GM23338 (cell line): ENCODE measurements around the gene KRT81. TPM values are rescaled to one million over a fixed set of nuclear protein-coding genes. Genes with fewer than 3 reads are reported as not detected.

Experiments used
- ATAC-seq: fragments of 200-7000 bp; cut with Tn5 transposase; 3 replicates; pipeline ENCODE4 v1.9.1; 2020
- DNase-seq: peaks from one replicate; pipeline ENCODE4 v3.0.0-alpha.2; 2015; ENCODE audit warnings: low spot score
- H2AFZ ChIP-seq: fragments of 200-600 bp; sonication (generic); 2 replicates; pipeline ENCODE4 v1.8.0; 2016; ENCODE audit warnings: antibody characterized with exemption, mild to moderate bottlenecking, moderate library complexity
- H3F3A ChIP-seq: fragments of 200-600 bp; sonication (generic); replicated peaks from 2 replicates; pipeline ENCODE4 v1.8.0; 2017; ENCODE audit warnings: antibody characterized with exemption, mixed run types, low read depth
- H3K27ac ChIP-seq: fragments of 200-600 bp; sonication (generic); 2 replicates; pipeline ENCODE4 v1.6.1; 2016; ENCODE audit warnings: low read depth
- H3K27me3 ChIP-seq: fragments of 200-600 bp; sonication (generic); 2 replicates; pipeline ENCODE4 v1.8.0; 2016; ENCODE audit warnings: mild to moderate bottlenecking, mixed run types, moderate library complexity; ENCODE audit not compliant: insufficient read depth
- H3K36me3 ChIP-seq: fragments of 200-600 bp; sonication (generic); 2 replicates; pipeline ENCODE4 v1.8.0; 2016; ENCODE audit warnings: mild to moderate bottlenecking; ENCODE audit not compliant: insufficient read depth
- H3K4me1 ChIP-seq: fragments of 200-600 bp; sonication (generic); 2 replicates; pipeline ENCODE4 v1.8.0; 2016; ENCODE audit warnings: mild to moderate bottlenecking, moderate library complexity; ENCODE audit not compliant: insufficient read depth
- H3K4me2 ChIP-seq: fragments of 200-600 bp; sonication (generic); 2 replicates; pipeline ENCODE4 v1.7.1; 2017; ENCODE audit warnings: mixed run types
- H3K4me3 ChIP-seq: fragments of 200-600 bp; sonication (generic); 2 replicates; pipeline ENCODE4 v1.6.1; 2016; ENCODE audit warnings: mixed run types
- H3K79me2 ChIP-seq: fragments of 200-600 bp; sonication (generic); replicated peaks from 2 replicates; pipeline ENCODE4 v1.8.0; 2017; ENCODE audit warnings: mild to moderate bottlenecking; ENCODE audit not compliant: insufficient read depth
- H3K9me2 ChIP-seq: fragments of 200-600 bp; sonication (generic); 2 replicates; pipeline ENCODE4 v1.8.0; 2017; ENCODE audit not compliant: insufficient read depth
- H4K20me1 ChIP-seq: fragments of 200-600 bp; sonication (generic); replicated peaks from 2 replicates; pipeline ENCODE4 v1.8.0; 2017; ENCODE audit warnings: mild to moderate bottlenecking; ENCODE audit not compliant: insufficient read depth
- H3K27ac Mint-ChIP-seq: 2 replicates; pipeline ENCODE4 v1.8.0; 2020; ENCODE audit warnings: inconsistent platforms, mild to moderate bottlenecking, moderate library complexity, mixed read lengths
- H3K27me3 Mint-ChIP-seq: 3 replicates; pipeline ENCODE4 v1.8.0; 2022; ENCODE audit warnings: low read depth, mild to moderate bottlenecking, moderate library complexity, mixed read lengths, inconsistent platforms; ENCODE audit not compliant: insufficient read depth, poor library complexity
- H3K36me3 Mint-ChIP-seq: 3 replicates; pipeline ENCODE4 v1.8.0; 2021; ENCODE audit warnings: low read depth, mild to moderate bottlenecking, inconsistent platforms, moderate library complexity, mixed read lengths
- H3K4me1 Mint-ChIP-seq: 3 replicates; pipeline ENCODE4 v1.8.0; 2020; ENCODE audit warnings: mild to moderate bottlenecking, inconsistent platforms, mixed read lengths
- H3K4me3 Mint-ChIP-seq: 3 replicates; pipeline ENCODE4 v1.8.0; 2021; ENCODE audit warnings: moderate library complexity, mild to moderate bottlenecking, inconsistent platforms, mixed read lengths
- H3K9me3 Mint-ChIP-seq: 3 replicates; pipeline ENCODE4 v1.8.0; 2020; ENCODE audit warnings: moderate library complexity, mild to moderate bottlenecking, inconsistent platforms, mixed read lengths
- CREB1 ChIP-seq: fragments of 250-450 bp; sonication (Bioruptor Pico); IDR thresholded peaks from 2 replicates; pipeline ENCODE4 v1.5.0; 2020; ENCODE audit warnings: low read depth, mild to moderate bottlenecking, moderate library complexity
- POLR2AphosphoS5 ChIP-seq: IDR thresholded peaks from 2 replicates; pipeline ENCODE4 v1.6.1; 2016; ENCODE audit warnings: antibody characterized with exemption, low read depth
- ZNF114 ChIP-seq: fragments of 250-450 bp; sonication (Bioruptor Pico); IDR thresholded peaks from 2 replicates; pipeline ENCODE4 v1.5.0; 2020; ENCODE audit warnings: mild to moderate bottlenecking, moderate library complexity
- polyA plus RNA-seq: library from polyadenylated mRNA; unstranded; fragments of >200 nt; fragmentation: Nextera tagmentation; extraction: Ambion mirVana; gene quantifications from 2 replicates; pipeline ENCODE4 v1.2.1, GENCODE V29; 2016
- total RNA-seq: library from RNA; depleted of rRNA; stranded (reverse); fragments of >200 nt; shearing (Covaris generic); gene quantifications from 2 replicates; pipeline ENCODE4 v1.2.3, GENCODE V29; 2014
- TF ChIP-seq, protein P1 (sequence below): fragments of 250-450 bp; sonication (Bioruptor Pico); IDR thresholded peaks from 2 replicates; pipeline ENCODE4 v1.5.0; 2020; ENCODE audit warnings: mild to moderate bottlenecking, moderate library complexity
- TF ChIP-seq, protein P2 (sequence below), 2 experiments: fragments of 200-600 bp in 1 of 2; sonication (generic) in 1 of 2; conservative IDR thresholded peaks; 2 replicates each; pipeline versions ENCODE4 v1.5.1 to v1.6.1; 2016 to 2017; ENCODE audit warnings: antibody characterized with exemption in 2 of 2, low read depth in 2 of 2, mild to moderate bottlenecking in 2 of 2, moderate library complexity in 1 of 2

KRT81 gene
- total and polyA plus RNA-seq, 2 experiments from 2014 or later: not detected

DNA sequence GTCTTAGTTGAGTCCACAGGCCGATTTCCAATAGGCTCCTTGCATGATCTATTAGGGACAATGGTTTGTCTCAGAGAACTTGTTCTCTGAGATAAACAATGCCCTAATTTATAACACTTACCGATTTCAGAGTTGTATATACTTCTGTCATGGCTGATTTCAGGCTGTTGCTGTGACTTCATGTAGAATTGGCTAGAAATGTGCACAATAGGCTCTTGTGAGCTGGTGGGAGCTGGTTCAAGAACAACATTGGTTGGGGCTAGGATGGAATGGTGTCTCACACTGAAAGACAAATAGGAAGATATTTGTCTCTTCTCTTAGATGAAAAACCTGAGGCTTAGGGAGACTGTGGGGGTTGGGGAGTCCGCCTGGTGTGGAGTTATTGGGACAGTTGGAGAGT, 23.6 kb downstream of the KRT81 start:
- DNase-seq: no peak
- H3K36me3 Mint-ChIP-seq: no peaks in the 10 kb centered on the region
- Histone ChIP-seq H3K36me3 (no peaks in the 10 kb centered on the region), H2AFZ (no peak overlapping the region), H3K4me3 (no peak overlapping the region), H3K4me2 (no peak overlapping the region), H3K27me3 (no peaks in the 10 kb centered on the region), H3K79me2 (no peaks in the 10 kb centered on the region), H3F3A (no peaks in the 10 kb centered on the region), H3K9me2 (peaks cover 9% of the 10 kb centered on the region; the same call in 1 of the 2 replicates), H4K20me1 (no peaks in the 10 kb centered on the region), H3K27ac (no peak overlapping the region), H3K4me1 (no peaks in the 10 kb centered on the region)
- H3K9me3 Mint-ChIP-seq: peaks cover 3% of the 10 kb centered on the region; the same call in 2 of the 3 replicates
- no peak overlapping the region for H3K4me3 Mint-ChIP-seq
- H3K27ac Mint-ChIP-seq: no peak overlapping the region
- H3K4me1 Mint-ChIP-seq: no peaks in the 10 kb centered on the region
- H3K27me3 Mint-ChIP-seq: peaks cover 2% of the 10 kb centered on the region
- ATAC-seq: no peak
- TF ChIP-seq, protein P1, sequence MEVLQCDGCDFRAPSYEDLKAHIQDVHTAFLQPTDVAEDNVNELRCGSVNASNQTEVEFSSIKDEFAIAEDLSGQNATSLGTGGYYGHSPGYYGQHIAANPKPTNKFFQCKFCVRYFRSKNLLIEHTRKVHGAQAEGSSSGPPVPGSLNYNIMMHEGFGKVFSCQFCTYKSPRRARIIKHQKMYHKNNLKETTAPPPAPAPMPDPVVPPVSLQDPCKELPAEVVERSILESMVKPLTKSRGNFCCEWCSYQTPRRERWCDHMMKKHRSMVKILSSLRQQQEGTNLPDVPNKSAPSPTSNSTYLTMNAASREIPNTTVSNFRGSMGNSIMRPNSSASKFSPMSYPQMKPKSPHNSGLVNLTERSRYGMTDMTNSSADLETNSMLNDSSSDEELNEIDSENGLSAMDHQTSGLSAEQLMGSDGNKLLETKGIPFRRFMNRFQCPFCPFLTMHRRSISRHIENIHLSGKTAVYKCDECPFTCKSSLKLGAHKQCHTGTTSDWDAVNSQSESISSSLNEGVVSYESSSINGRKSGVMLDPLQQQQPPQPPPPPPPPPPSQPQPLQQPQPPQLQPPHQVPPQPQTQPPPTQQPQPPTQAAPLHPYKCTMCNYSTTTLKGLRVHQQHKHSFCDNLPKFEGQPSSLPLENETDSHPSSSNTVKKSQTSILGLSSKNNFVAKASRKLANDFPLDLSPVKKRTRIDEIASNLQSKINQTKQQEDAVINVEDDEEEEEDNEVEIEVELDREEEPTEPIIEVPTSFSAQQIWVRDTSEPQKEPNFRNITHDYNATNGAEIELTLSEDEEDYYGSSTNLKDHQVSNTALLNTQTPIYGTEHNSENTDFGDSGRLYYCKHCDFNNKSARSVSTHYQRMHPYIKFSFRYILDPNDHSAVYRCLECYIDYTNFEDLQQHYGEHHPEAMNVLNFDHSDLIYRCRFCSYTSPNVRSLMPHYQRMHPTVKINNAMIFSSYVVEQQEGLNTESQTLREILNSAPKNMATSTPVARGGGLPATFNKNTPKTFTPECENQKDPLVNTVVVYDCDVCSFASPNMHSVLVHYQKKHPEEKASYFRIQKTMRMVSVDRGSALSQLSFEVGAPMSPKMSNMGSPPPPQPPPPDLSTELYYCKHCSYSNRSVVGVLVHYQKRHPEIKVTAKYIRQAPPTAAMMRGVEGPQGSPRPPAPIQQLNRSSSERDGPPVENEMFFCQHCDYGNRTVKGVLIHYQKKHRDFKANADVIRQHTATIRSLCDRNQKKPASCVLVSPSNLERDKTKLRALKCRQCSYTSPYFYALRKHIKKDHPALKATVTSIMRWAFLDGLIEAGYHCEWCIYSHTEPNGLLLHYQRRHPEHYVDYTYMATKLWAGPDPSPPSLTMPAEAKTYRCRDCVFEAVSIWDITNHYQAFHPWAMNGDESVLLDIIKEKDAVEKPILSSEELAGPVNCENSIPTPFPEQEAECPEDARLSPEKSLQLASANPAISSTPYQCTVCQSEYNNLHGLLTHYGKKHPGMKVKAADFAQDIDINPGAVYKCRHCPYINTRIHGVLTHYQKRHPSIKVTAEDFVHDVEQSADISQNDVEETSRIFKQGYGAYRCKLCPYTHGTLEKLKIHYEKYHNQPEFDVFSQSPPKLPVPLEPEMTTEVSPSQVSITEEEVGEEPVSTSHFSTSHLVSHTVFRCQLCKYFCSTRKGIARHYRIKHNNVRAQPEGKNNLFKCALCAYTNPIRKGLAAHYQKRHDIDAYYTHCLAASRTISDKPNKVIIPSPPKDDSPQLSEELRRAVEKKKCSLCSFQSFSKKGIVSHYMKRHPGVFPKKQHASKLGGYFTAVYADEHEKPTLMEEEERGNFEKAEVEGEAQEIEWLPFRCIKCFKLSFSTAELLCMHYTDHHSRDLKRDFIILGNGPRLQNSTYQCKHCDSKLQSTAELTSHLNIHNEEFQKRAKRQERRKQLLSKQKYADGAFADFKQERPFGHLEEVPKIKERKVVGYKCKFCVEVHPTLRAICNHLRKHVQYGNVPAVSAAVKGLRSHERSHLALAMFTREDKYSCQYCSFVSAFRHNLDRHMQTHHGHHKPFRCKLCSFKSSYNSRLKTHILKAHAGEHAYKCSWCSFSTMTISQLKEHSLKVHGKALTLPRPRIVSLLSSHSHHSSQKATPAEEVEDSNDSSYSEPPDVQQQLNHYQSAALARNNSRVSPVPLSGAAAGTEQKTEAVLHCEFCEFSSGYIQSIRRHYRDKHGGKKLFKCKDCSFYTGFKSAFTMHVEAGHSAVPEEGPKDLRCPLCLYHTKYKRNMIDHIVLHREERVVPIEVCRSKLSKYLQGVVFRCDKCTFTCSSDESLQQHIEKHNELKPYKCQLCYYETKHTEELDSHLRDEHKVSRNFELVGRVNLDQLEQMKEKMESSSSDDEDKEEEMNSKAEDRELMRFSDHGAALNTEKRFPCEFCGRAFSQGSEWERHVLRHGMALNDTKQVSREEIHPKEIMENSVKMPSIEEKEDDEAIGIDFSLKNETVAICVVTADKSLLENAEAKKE (CRISPR knock-in tag): no peak
- TF ChIP-seq POLR2AphosphoS5: no peak
- no peak for TF ChIP-seq ZNF114 (CRISPR knock-in tag)
- TF ChIP-seq, protein P2, sequence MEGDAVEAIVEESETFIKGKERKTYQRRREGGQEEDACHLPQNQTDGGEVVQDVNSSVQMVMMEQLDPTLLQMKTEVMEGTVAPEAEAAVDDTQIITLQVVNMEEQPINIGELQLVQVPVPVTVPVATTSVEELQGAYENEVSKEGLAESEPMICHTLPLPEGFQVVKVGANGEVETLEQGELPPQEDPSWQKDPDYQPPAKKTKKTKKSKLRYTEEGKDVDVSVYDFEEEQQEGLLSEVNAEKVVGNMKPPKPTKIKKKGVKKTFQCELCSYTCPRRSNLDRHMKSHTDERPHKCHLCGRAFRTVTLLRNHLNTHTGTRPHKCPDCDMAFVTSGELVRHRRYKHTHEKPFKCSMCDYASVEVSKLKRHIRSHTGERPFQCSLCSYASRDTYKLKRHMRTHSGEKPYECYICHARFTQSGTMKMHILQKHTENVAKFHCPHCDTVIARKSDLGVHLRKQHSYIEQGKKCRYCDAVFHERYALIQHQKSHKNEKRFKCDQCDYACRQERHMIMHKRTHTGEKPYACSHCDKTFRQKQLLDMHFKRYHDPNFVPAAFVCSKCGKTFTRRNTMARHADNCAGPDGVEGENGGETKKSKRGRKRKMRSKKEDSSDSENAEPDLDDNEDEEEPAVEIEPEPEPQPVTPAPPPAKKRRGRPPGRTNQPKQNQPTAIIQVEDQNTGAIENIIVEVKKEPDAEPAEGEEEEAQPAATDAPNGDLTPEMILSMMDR (conservative IDR thresholded peaks at IDR 0.05; ENCODE audit: low read depth in 2 of 2): no peak
- no peak for TF ChIP-seq CREB1 (CRISPR knock-in tag)
